CD4-positive, alpha-beta memory T cell (primary cell): ENCODE results near the gene PANK4. TPM values are rescaled to one million over a fixed set of nuclear protein-coding genes. Genes with fewer than 3 reads are reported as not detected.
"Not testable (repeated sequence)": the region's sequence is repeated elsewhere in the genome, so short reads cannot be mapped to it uniquely, and the experiment has no call there.

ENCODE experiments used
- CTCF ChIA-PET: fragments of 350-600 bp; sonication (Branson Sonifier 250); formaldehyde crosslinking; loops from one replicate; lab custom pipeline; 2021; ENCODE audit warnings: inconsistent platforms; ENCODE audit not compliant: partially characterized antibody; lab: Charles Lee
- POLR2A ChIA-PET: fragments of 350-600 bp; sonication (Branson Sonifier 250); formaldehyde crosslinking; loops from one replicate; lab custom pipeline; 2021; ENCODE audit not compliant: partially characterized antibody; lab: Charles Lee
- DNase-seq, 5 donors: peaks; one replicate each; pipeline versions ENCODE4 v3.0.0 to v3.0.0-alpha.2; 2020 to 2022; ENCODE audit warnings: mixed read lengths in 1 of 5
- H3K27ac ChIP-seq: one replicate; pipeline ENCODE4 v1.7.0; 2013; ENCODE audit warnings: low read depth, low read length
- H3K27me3 ChIP-seq: 2 replicates; pipeline ENCODE4 v1.7.0; 2013; ENCODE audit warnings: mild to moderate bottlenecking, low read length, moderate library complexity; ENCODE audit not compliant: insufficient read depth
- H3K36me3 ChIP-seq: 2 replicates; pipeline ENCODE4 v1.7.0; 2013; ENCODE audit warnings: mild to moderate bottlenecking, low read length, moderate library complexity; ENCODE audit not compliant: insufficient read depth
- H3K4me1 ChIP-seq: 2 replicates; pipeline ENCODE4 v1.7.0; 2013; ENCODE audit warnings: mild to moderate bottlenecking, low read length, moderate library complexity; ENCODE audit not compliant: insufficient read depth
- H3K4me3 ChIP-seq, 2 donors: one replicate each; pipeline ENCODE4 v1.7.0; 2013; ENCODE audit warnings: low read length in 2 of 2, mild to moderate bottlenecking in 1 of 2
- H3K9me3 ChIP-seq, 2 donors: one replicate each; pipeline ENCODE4 v1.7.0; 2013; ENCODE audit warnings: low read length in 2 of 2, control low read depth in 1 of 2; ENCODE audit not compliant: control insufficient read depth in 1 of 2
- H3K27ac Mint-ChIP-seq, 7 donors: one replicate each; pipeline ENCODE4 v1.8.0; 2020 to 2021; ENCODE audit warnings: mixed read lengths in 7 of 7, mild to moderate bottlenecking in 6 of 7, inconsistent platforms in 3 of 7, moderate library complexity in 3 of 7
- H3K27me3 Mint-ChIP-seq, 2 donors: one replicate each; pipeline ENCODE4 v1.8.0; 2020 to 2021; ENCODE audit warnings: mixed read lengths in 2 of 2
- H3K36me3 Mint-ChIP-seq, 2 donors: one replicate each; pipeline ENCODE4 v1.8.0; 2020 to 2021; ENCODE audit warnings: mixed read lengths in 2 of 2, inconsistent platforms in 1 of 2, mild to moderate bottlenecking in 1 of 2
- H3K4me1 Mint-ChIP-seq, 4 donors: one replicate each; pipeline ENCODE4 v1.8.0; 2020 to 2021; ENCODE audit warnings: mixed read lengths in 4 of 4, mild to moderate bottlenecking in 1 of 4
- H3K4me3 Mint-ChIP-seq, 8 donors: one replicate each; pipeline ENCODE4 v1.8.0; 2020 to 2021; ENCODE audit warnings: mixed read lengths in 8 of 8, mild to moderate bottlenecking in 7 of 8, moderate library complexity in 6 of 8, inconsistent platforms in 3 of 8
- H3K9me3 Mint-ChIP-seq, 8 donors: one replicate each; pipeline ENCODE4 v1.8.0; 2020 to 2021; ENCODE audit warnings: mixed read lengths in 8 of 8, mild to moderate bottlenecking in 5 of 8, inconsistent platforms in 3 of 8, moderate library complexity in 1 of 8
- intact Hi-C: fragments of 100-400 bp; cut with micrococcal nuclease; formaldehyde crosslinking; loops from one replicate; pipeline ENCODE4 v1.15.1; 2023
- polyA plus RNA-seq, 2 donors: library from polyadenylated mRNA; unstranded; fragments of 300-500 nt; fragmentation: Illumina TruSeq; gene quantifications; one replicate each; pipeline ENCODE4 v1.2.3, GENCODE V29; 2021
- total RNA-seq, 2 experiments: library from RNA; stranded (reverse); gene quantifications; one replicate each; pipeline ENCODE4 v1.2.3, GENCODE V29; 2021

PANK4 gene
- total RNA-seq (10 to 100 TPM; 88.9 to 93.7 TPM), polyA plus RNA-seq (10 to 100 TPM; 10.6 to 24.4 TPM)

GRCh38 chr1:2525920-2526823 lies at the start of gene PANK4:
Gene PANK4 (minus strand): TSS chr1:2526596. CDS start chr1:2526587, 9 bp downstream.
- ChIA-PET CTCF (interaction anchor here (1.0 to 4.2 kb wide), 8 partner anchors 13 to 331 kb away, joined by 3 to 40 read pairs (median 6); partner anchors contain the start of genes FAAP20, PEX10 and PRXL2B), POLR2A (interaction anchor here (0.6 to 13.2 kb wide), 21 partner anchors 9 to 331 kb away, joined by 3 to 367 read pairs (median 6); partner anchors contain the start of genes FAAP20, MORN1, PEX10 and PRXL2B)
- Mint-ChIP-seq H3K4me1 (peaks cover 27 to 63% (median 47%) of the 10 kb centered on the region in 4 donors), H3K9me3 (no peaks in the 10 kb centered on the region), H3K27me3 (peaks cover 5 to 11% of the 10 kb centered on the region in 2 donors), H3K36me3 (peaks cover 6 to 19% of the 10 kb centered on the region in 2 donors), H3K4me3 (peak within 1 kb of the TSS; percentile 89 to 97 (median 95)), H3K27ac (peak within 1 kb of the TSS; percentile 86 to 98 (median 97))
- Histone ChIP-seq H3K36me3 (peaks cover 15% of the 10 kb centered on the region), H3K4me3 (peak within 1 kb of the TSS; percentile 31 to 96), H3K27me3 (peaks cover 9% of the 10 kb centered on the region), H3K27ac (peak within 1 kb of the TSS; percentile 86), H3K4me1 (peaks cover 64% of the 10 kb centered on the region), H3K9me3 (no peaks in the 10 kb centered on the region)
- intact Hi-C loops: loop anchor here (1.0 to 5.0 kb wide), 6 partner anchors 21 to 329 kb away; partner anchors contain the start of genes MORN1, PEX10, PRXL2B and RER1
- peak; percentile 86 to 90 (median 89) for DNase-seq

- Histone ChIP-seq H3K9me3 (no peaks in the 10 kb centered on the region), H3K27me3 (no peaks in the 10 kb centered on the region), H3K4me1 (peaks cover 35% of the 10 kb centered on the region), H3K36me3 (no peaks in the 10 kb centered on the region), H3K27ac (no peak overlapping the region), H3K4me3 (no peak overlapping the region)
- H3K27me3 Mint-ChIP-seq: no peaks in the 10 kb centered on the region
- POLR2A ChIA-PET: interaction anchor here (1.7 kb wide), 1 partner anchor 11 kb away, joined by 7 read pairs; the partner anchor contains the start of gene PRXL2B
- intact Hi-C loops: no loop called here
- peaks cover 10 to 45% (median 26%) of the 10 kb centered on the region in 4 donors for H3K4me1 Mint-ChIP-seq
- peak overlapping the region in 1 of 7 donors; percentile 33 for H3K27ac Mint-ChIP-seq
- H3K36me3 Mint-ChIP-seq: peaks cover 0 to 4% of the 10 kb centered on the region in 2 donors
- H3K4me3 Mint-ChIP-seq: no peak overlapping the region
- CTCF ChIA-PET: interaction anchor here (1.4 kb wide), 1 partner anchor 13 kb away, joined by 5 read pairs; no protein-coding TSS in a partner anchor
- peak in 1 of 5 donors; percentile 1 for DNase-seq
- peaks cover 0 to 14% (median 5%) of the 10 kb centered on the region in 8 donors for H3K9me3 Mint-ChIP-seq
These were observed 48.0 kb upstream of the PANK4 start for GRCh38 chr1:2574350-2574749.

GRCh38 chr1:2573250-2573920 lies 47.0 kb upstream of the PANK4 start:
- Mint-ChIP-seq H3K4me1 (peaks cover 6 to 35% (median 18%) of the 10 kb centered on the region in 4 donors), H3K4me3 (peak overlapping the region in 2 of 8 donors; percentile 7 to 17)
- POLR2A ChIA-PET: interaction anchor here (2.0 kb wide), 1 partner anchor 12 kb away, joined by 5 read pairs; no protein-coding TSS in a partner anchor

GRCh38 chr1:2571348-2571747 lies 45.0 kb upstream of the PANK4 start:
- Mint-ChIP-seq H3K36me3 (peaks cover 0 to 4% of the 10 kb centered on the region in 2 donors), H3K4me1 (peaks cover 1 to 15% (median 9%) of the 10 kb centered on the region in 4 donors), H3K27me3 (no peaks in the 10 kb centered on the region), H3K27ac (peak overlapping the region in 1 of 7 donors; percentile 68), H3K4me3 (no peak overlapping the region), H3K9me3 (peaks cover 0 to 14% (median 5%) of the 10 kb centered on the region in 8 donors)
- intact Hi-C loops: no loop called here
- Histone ChIP-seq H3K27ac (no peak overlapping the region), H3K4me1 (peaks cover 5% of the 10 kb centered on the region), H3K9me3 (no peaks in the 10 kb centered on the region), H3K36me3 (no peaks in the 10 kb centered on the region), H3K27me3 (no peaks in the 10 kb centered on the region), H3K4me3 (no peak overlapping the region)
- POLR2A ChIA-PET: interaction anchor here (1.4 to 2.0 kb wide), 2 partner anchors 10 to 15 kb away, joined by 5 to 8 read pairs; partner anchors contain the start of gene TNFRSF14
- CTCF ChIA-PET: interaction anchor here (1.7 kb wide), 1 partner anchor 10 kb away, joined by 11 read pairs; no protein-coding TSS in a partner anchor
- DNase-seq: no peak

More at GRCh38 chr1:2573250-2573920, 47.0 kb upstream of the PANK4 start:
- Histone ChIP-seq H3K27me3 (no peaks in the 10 kb centered on the region), H3K27ac (no peak overlapping the region), H3K9me3 (no peaks in the 10 kb centered on the region), H3K36me3 (no peaks in the 10 kb centered on the region), H3K4me1 (peaks cover 26% of the 10 kb centered on the region), H3K4me3 (no peak overlapping the region)
- Mint-ChIP-seq H3K27me3 (no peaks in the 10 kb centered on the region), H3K9me3 (peaks cover 0 to 14% (median 5%) of the 10 kb centered on the region in 8 donors), H3K36me3 (peaks cover 0 to 4% of the 10 kb centered on the region in 2 donors), H3K27ac (peak overlapping the region in 4 of 7 donors; percentile 33 to 46 (median 39))
- no peak for DNase-seq
- intact Hi-C loops: no loop called here
- CTCF ChIA-PET: interaction anchor here (1.4 kb wide), 1 partner anchor 12 kb away, joined by 5 read pairs; no protein-coding TSS in a partner anchor

GRCh38 chr1:2570332-2570731 lies 43.9 kb upstream of the PANK4 start:
- Mint-ChIP-seq H3K4me3 (no peak overlapping the region), H3K27me3 (no peaks in the 10 kb centered on the region), H3K4me1 (peaks cover 1 to 9% (median 4%) of the 10 kb centered on the region in 4 donors), H3K9me3 (peaks cover 0 to 14% (median 5%) of the 10 kb centered on the region in 8 donors), H3K27ac (peak overlapping the region in 1 of 7 donors; percentile 12), H3K36me3 (peaks cover 0 to 4% of the 10 kb centered on the region in 2 donors)
- ChIA-PET CTCF (interaction anchor here (1.7 kb wide), 1 partner anchor 9 kb away, joined by 11 read pairs; no protein-coding TSS in a partner anchor), POLR2A (no interaction called here)
- no peaks in the 10 kb centered on the region for H3K4me1 ChIP-seq
- intact Hi-C loops: no loop called here
- no peak overlapping the region for H3K4me3 ChIP-seq
- no peaks in the 10 kb centered on the region for H3K27me3 ChIP-seq
- no peak for DNase-seq
- H3K27ac ChIP-seq: no peak overlapping the region
- no peaks in the 10 kb centered on the region for H3K36me3 ChIP-seq
- H3K9me3 ChIP-seq: no peaks in the 10 kb centered on the region

GRCh38 chr1:2569703-2570102 lies 43.3 kb upstream of the PANK4 start:
- CTCF ChIA-PET, DNase-seq, H3K27me3 Mint-ChIP-seq, H3K4me3 Mint-ChIP-seq, H3K4me3 ChIP-seq, H3K4me1 Mint-ChIP-seq, H3K4me1 ChIP-seq, H3K36me3 Mint-ChIP-seq, H3K9me3 ChIP-seq, H3K27ac ChIP-seq, H3K27me3 ChIP-seq, H3K36me3 ChIP-seq, intact Hi-C loops, H3K27ac Mint-ChIP-seq: not testable (repeated sequence)
- POLR2A ChIA-PET: interaction anchor here (0.7 kb wide), 1 partner anchor 13 kb away, joined by 3 read pairs; the partner anchor contains the start of gene TNFRSF14
- peaks cover 0 to 14% (median 5%) of the 10 kb centered on the region in 8 donors for H3K9me3 Mint-ChIP-seq
